Effector CD8-positive, alpha-beta T cell (primary cell): ENCODE data around the gene GBX1.

Experiments
- DNase-seq: peaks from one replicate; lab custom pipeline; 2025; lab: John Stamatoyannopoulos, UW
- total RNA-seq, 4 experiments: gene quantifications; one replicate each; lab custom pipeline; 2026; lab: John Stamatoyannopoulos, UW

The GBX1 gene
- total RNA-seq, result 0 to 0.10 (median 0) reads per million in 4 experiments

- DNase-seq, result no peak
These were observed at the start of gene GBX1 for GRCh38 chr7:151167197-151167961. GBX1 (minus strand) TSS chr7:151167694; CDS start chr7:151167548, 146 bp downstream.

- DNase-seq, result no peak
These were observed 47.9 kb upstream of the GBX1 start for GRCh38 chr7:151215396-151215795.

- no peak for DNase-seq
These were observed 46.3 kb upstream of the GBX1 start for GRCh38 chr7:151213826-151214225.

GRCh38 chr7:151212626-151213025, 45.1 kb upstream of the GBX1 start:
- no peak for DNase-seq

GRCh38 chr7:151211155-151211772, 43.8 kb upstream of the GBX1 start:
- DNase-seq, result no peak

- no peak for DNase-seq
These were observed 42.8 kb upstream of the GBX1 start, which contains the start of gene H2BK1 for GRCh38 chr7:151210087-151210854. H2BK1 (minus strand) TSS chr7:151210488; CDS start chr7:151210318, 170 bp downstream.

- DNase-seq, result no peak
These were observed 42.1 kb upstream of the GBX1 start for GRCh38 chr7:151209588-151209987.

- DNase-seq, result no peak
These were observed 40.9 kb upstream of the GBX1 start for GRCh38 chr7:151208253-151208862.

- DNase-seq, result no peak
These were observed 40.3 kb upstream of the GBX1 start for GRCh38 chr7:151207804-151208203.

GRCh38 chr7:151207315-151207714, 39.8 kb upstream of the GBX1 start:
- DNase-seq, result no peak

GRCh38 chr7:151206914-151207313, 39.4 kb upstream of the GBX1 start:
- no peak for DNase-seq

- DNase-seq, result no peak
These were observed 38.2 kb upstream of the GBX1 start for GRCh38 chr7:151205730-151206129.

GRCh38 chr7:151204383-151205032, 37.0 kb upstream of the GBX1 start:
- DNase-seq, result no peak

- no peak for DNase-seq
These were observed 35.3 kb upstream of the GBX1 start for GRCh38 chr7:151202836-151203235.

GRCh38 chr7:151201751-151202150, 34.3 kb upstream of the GBX1 start:
- no peak for DNase-seq

- DNase-seq, result no peak
These were observed 33.9 kb upstream of the GBX1 start for GRCh38 chr7:151201344-151201743.

GRCh38 chr7:151198945-151199848, 31.7 kb upstream of the GBX1 start:
- DNase-seq, result no peak

GRCh38 chr7:151197932-151198331, 30.4 kb upstream of the GBX1 start:
- DNase-seq, result no peak

- no peak for DNase-seq
These were observed 28.3 kb upstream of the GBX1 start for GRCh38 chr7:151195616-151196450.

- DNase-seq, result no peak
These were observed 26.7 kb upstream of the GBX1 start for GRCh38 chr7:151194188-151194587.
